HG03565 (cell line): ENCODE data around the gene POLR3E.
"Not testable (repeated sequence)": the region's sequence is repeated elsewhere in the genome, so short reads cannot be mapped to it uniquely, and the experiment has no call there.

Experiments
- ATAC-seq: cut with Tn5 transposase; IDR thresholded peaks from one replicate; pipeline ENCODE4 v1.9.1; 2021; ENCODE audit warnings: mild to moderate bottlenecking, moderate library complexity; ENCODE audit not compliant: unreplicated experiment

Gene POLR3E

GRCh38 chr16:22292320-22292719 lies 4.9 kb upstream of the POLR3E start:
- no peak for ATAC-seq

- no peak for ATAC-seq
Measured at GRCh38 chr16:22293137-22294106, 3.8 kb upstream of the POLR3E start.

GRCh38 chr16:22296225-22297113 lies 740 bp upstream of the POLR3E start:
- ATAC-seq, result no peak

GRCh38 chr16:22297871-22298733 lies 893 bp downstream of the POLR3E start:
- ATAC-seq, result peak; percentile 34

GRCh38 chr16:22299036-22299435 lies 1.8 kb downstream of the POLR3E start:
- ATAC-seq, result no peak

GRCh38 chr16:22300427-22301071 lies 3.3 kb downstream of the POLR3E start:
- ATAC-seq, result no peak

- ATAC-seq, result not testable (repeated sequence)
Measured at GRCh38 chr16:22301423-22301822, 4.2 kb downstream of the POLR3E start.

- ATAC-seq, result no peak
Measured at GRCh38 chr16:22302776-22303363, 5.7 kb downstream of the POLR3E start.

GRCh38 chr16:22304411-22304810 lies 7.2 kb downstream of the POLR3E start:
- ATAC-seq, result no peak

GRCh38 chr16:22306788-22307187 lies 9.6 kb downstream of the POLR3E start:
- no peak for ATAC-seq

GRCh38 chr16:22307838-22308237 lies 10.6 kb downstream of the POLR3E start:
- ATAC-seq, result no peak

GRCh38 chr16:22308824-22309520 lies 11.8 kb downstream of the POLR3E start:
- ATAC-seq, result no peak

GRCh38 chr16:22311520-22311919 lies 14.3 kb downstream of the POLR3E start:
- no peak for ATAC-seq

- no peak for ATAC-seq
Measured at GRCh38 chr16:22312897-22313781, 15.9 kb downstream of the POLR3E start.

GRCh38 chr16:22313876-22314470 lies 16.8 kb downstream of the POLR3E start:
- ATAC-seq, result no peak

- no peak for ATAC-seq
Measured at GRCh38 chr16:22314661-22315626, 17.7 kb downstream of the POLR3E start.

GRCh38 chr16:22315979-22316378 lies 18.8 kb downstream of the POLR3E start:
- ATAC-seq, result no peak
